Measurements from ENCODE around the gene DIDO1.

Gene DIDO1

DNA sequence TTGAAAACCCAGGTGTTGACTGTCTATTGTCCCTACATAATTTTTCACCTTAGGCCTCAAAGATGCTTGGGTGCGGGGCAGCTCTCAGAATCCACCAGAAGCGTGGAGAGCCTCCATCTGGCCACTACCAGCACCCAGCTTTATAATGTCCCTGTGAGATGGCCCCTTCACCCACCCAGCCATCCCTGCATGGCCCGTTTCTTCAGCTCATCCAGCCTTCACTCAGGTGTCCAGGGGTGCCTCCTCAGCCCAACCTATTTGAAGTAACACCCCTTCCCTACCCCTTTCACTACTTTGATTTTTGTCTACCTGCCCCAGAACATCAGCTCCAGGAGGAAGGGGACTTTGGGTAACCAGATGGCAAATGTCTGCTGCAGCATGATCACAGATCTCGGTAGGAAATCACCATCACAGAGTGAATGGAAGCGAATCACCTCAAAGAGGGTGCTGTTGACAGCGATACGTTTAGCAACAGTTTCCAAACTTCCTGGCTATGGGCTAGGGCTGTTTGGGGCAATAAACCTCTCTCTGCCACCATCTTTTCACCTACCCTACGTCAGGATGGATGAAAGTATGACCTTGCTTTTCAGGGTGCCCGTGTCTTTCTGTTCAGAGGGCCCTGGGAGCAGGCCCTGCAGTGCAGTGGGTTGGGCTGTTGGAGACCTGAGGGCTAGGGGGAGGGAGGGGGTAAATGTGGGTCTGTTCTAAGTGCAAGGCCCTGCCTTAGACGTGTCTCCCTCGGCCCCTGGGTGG lies 25.0 kb upstream of the DIDO1 start:
- Histone ChIP-seq H3K4me2 (ENCODE audit: low read length) (no peak overlapping the region), H3K79me2 (ENCODE audit: control insufficient read depth, insufficient read depth, low read length, poor library complexity) (no peaks in the 10 kb centered on the region), H3K9me3 (ENCODE audit: insufficient read depth, low read depth, low read length) (peaks cover 5% of the 10 kb centered on the region), H3K36me3 (ENCODE audit: control insufficient read depth in 1 of 2, insufficient read depth in 2 of 2, low read length in 2 of 2) (peaks cover 26 to 37% of the 10 kb centered on the region in 2 experiments), H3K27ac (ENCODE audit: low read depth, low read length) (no peak overlapping the region), H2BK120ac (ENCODE audit: insufficient read depth, low read length, poor library complexity) (no peak overlapping the region), H3K4ac (ENCODE audit: low read depth, low read length) (no peak overlapping the region), H2AK5ac (ENCODE audit: low read length) (no peak overlapping the region), H4K8ac (ENCODE audit: low read depth, low read length) (no peak overlapping the region), H3K23ac (ENCODE audit: low read length) (no peak overlapping the region), H3K18ac (ENCODE audit: low read length) (no peak overlapping the region), H4K12ac (ENCODE audit: low read depth, low read length) (no peak overlapping the region), H3K27me3 (ENCODE audit: insufficient read depth, low read length) (no peaks in the 10 kb centered on the region), H3K4me3 (ENCODE audit: low read depth, low read length) (no peak overlapping the region), H2BK12ac (ENCODE audit: low read length) (no peak overlapping the region), H3K9ac (ENCODE audit: low read length) (no peak overlapping the region), H3K4me1 (ENCODE audit: control insufficient read depth in 1 of 2, insufficient read depth in 2 of 2, low read length in 2 of 2) (peaks cover 13 to 18% of the 10 kb centered on the region in 2 experiments), H2AFZ (ENCODE audit: insufficient read depth, low read length, poor library complexity) (no peak overlapping the region), H4K91ac (ENCODE audit: low read depth, low read length) (no peak overlapping the region), H3K14ac (ENCODE audit: low read length) (no peak overlapping the region), H3K79me1 (ENCODE audit: low read length) (no peaks in the 10 kb centered on the region), H2BK5ac (ENCODE audit: low read depth, low read length, poor library complexity) (no peak overlapping the region)
- WGBS (ENCODE audit: extremely low coverage, insufficient coverage, insufficient read length): no CpG with 5 or more reads among the region's 11 CpGs
- no peak for DNase-seq

DNA sequence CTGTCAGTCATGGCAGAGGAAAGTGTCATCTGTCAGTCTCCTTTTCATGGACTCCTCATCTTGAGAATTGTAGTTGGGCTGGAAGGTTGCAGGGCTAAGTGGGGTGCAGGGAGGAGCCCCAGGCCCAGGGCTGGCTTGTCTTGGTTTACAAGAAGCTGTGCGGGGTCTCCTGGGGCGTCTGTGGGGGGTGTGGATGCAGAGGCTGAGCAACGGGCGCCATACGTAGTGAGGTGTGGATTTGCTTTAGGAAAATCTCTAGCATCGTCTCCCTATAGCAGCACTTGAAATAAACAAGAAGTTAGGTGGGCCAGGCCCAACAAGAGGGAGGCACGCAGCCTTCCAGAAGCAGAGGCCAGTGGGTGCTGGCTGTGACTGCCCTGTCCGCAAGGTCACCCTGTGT lies 24.4 kb upstream of the DIDO1 start:
- Histone ChIP-seq H3K79me2 (ENCODE audit: control insufficient read depth, insufficient read depth, low read length, poor library complexity) (no peaks in the 10 kb centered on the region), H3K27ac (ENCODE audit: low read depth, low read length) (no peak overlapping the region), H2BK12ac (ENCODE audit: low read length) (no peak overlapping the region), H3K4ac (ENCODE audit: low read depth, low read length) (no peak overlapping the region), H4K91ac (ENCODE audit: low read depth, low read length) (no peak overlapping the region), H4K8ac (ENCODE audit: low read depth, low read length) (no peak overlapping the region), H3K4me3 (ENCODE audit: low read depth, low read length) (no peak overlapping the region), H3K9ac (ENCODE audit: low read length) (no peak overlapping the region), H3K9me3 (ENCODE audit: insufficient read depth, low read depth, low read length) (peaks cover 5% of the 10 kb centered on the region), H3K23ac (ENCODE audit: low read length) (no peak overlapping the region), H3K4me1 (ENCODE audit: control insufficient read depth in 1 of 2, insufficient read depth in 2 of 2, low read length in 2 of 2) (peaks cover 8 to 13% of the 10 kb centered on the region in 2 experiments), H3K18ac (ENCODE audit: low read length) (no peak overlapping the region), H3K79me1 (ENCODE audit: low read length) (no peaks in the 10 kb centered on the region), H3K4me2 (ENCODE audit: low read length) (no peak overlapping the region), H2AFZ (ENCODE audit: insufficient read depth, low read length, poor library complexity) (no peak overlapping the region), H2BK120ac (ENCODE audit: insufficient read depth, low read length, poor library complexity) (no peak overlapping the region), H2BK5ac (ENCODE audit: low read depth, low read length, poor library complexity) (no peak overlapping the region), H3K14ac (ENCODE audit: low read length) (no peak overlapping the region), H3K27me3 (ENCODE audit: insufficient read depth, low read length) (no peaks in the 10 kb centered on the region), H2AK5ac (ENCODE audit: low read length) (no peak overlapping the region), H3K36me3 (ENCODE audit: control insufficient read depth in 1 of 2, insufficient read depth in 2 of 2, low read length in 2 of 2) (peaks cover 32 to 42% of the 10 kb centered on the region in 2 experiments), H4K12ac (ENCODE audit: low read depth, low read length) (no peak overlapping the region)
- WGBS (ENCODE audit: extremely low coverage, insufficient coverage, insufficient read length): no CpG with 5 or more reads among the region's 8 CpGs
- no peak for DNase-seq

- Histone ChIP-seq H3K27ac (ENCODE audit: low read depth, low read length) (no peak overlapping the region), H4K12ac (ENCODE audit: low read depth, low read length) (no peak overlapping the region), H3K18ac (ENCODE audit: low read length) (no peak overlapping the region), H3K36me3 (ENCODE audit: control insufficient read depth in 1 of 2, insufficient read depth in 2 of 2, low read length in 2 of 2) (peaks cover 37 to 48% of the 10 kb centered on the region in 2 experiments), H2AK5ac (ENCODE audit: low read length) (no peak overlapping the region), H3K4ac (ENCODE audit: low read depth, low read length) (no peak overlapping the region), H2BK120ac (ENCODE audit: insufficient read depth, low read length, poor library complexity) (no peak overlapping the region), H3K27me3 (ENCODE audit: insufficient read depth, low read length) (no peaks in the 10 kb centered on the region), H4K8ac (ENCODE audit: low read depth, low read length) (no peak overlapping the region), H3K4me3 (ENCODE audit: low read depth, low read length) (no peak overlapping the region), H3K9me3 (ENCODE audit: insufficient read depth, low read depth, low read length) (peaks cover 5% of the 10 kb centered on the region), H4K91ac (ENCODE audit: low read depth, low read length) (no peak overlapping the region), H3K14ac (ENCODE audit: low read length) (no peak overlapping the region), H3K23ac (ENCODE audit: low read length) (no peak overlapping the region), H3K79me2 (ENCODE audit: control insufficient read depth, insufficient read depth, low read length, poor library complexity) (no peaks in the 10 kb centered on the region), H3K4me2 (ENCODE audit: low read length) (no peak overlapping the region), H3K79me1 (ENCODE audit: low read length) (no peaks in the 10 kb centered on the region), H3K4me1 (ENCODE audit: control insufficient read depth in 1 of 2, insufficient read depth in 2 of 2, low read length in 2 of 2) (peaks cover 5 to 10% of the 10 kb centered on the region in 2 experiments), H3K9ac (ENCODE audit: low read length) (no peak overlapping the region), H2BK12ac (ENCODE audit: low read length) (no peak overlapping the region), H2BK5ac (ENCODE audit: low read depth, low read length, poor library complexity) (no peak overlapping the region), H2AFZ (ENCODE audit: insufficient read depth, low read length, poor library complexity) (no peak overlapping the region)
- DNase-seq: no peak
- WGBS (ENCODE audit: extremely low coverage, insufficient coverage, insufficient read length): no CpG with 5 or more reads among the region's 12 CpGs
These were observed 23.7 kb upstream of the DIDO1 start for GRCh38 chr20:62949962-62950361.

DNA sequence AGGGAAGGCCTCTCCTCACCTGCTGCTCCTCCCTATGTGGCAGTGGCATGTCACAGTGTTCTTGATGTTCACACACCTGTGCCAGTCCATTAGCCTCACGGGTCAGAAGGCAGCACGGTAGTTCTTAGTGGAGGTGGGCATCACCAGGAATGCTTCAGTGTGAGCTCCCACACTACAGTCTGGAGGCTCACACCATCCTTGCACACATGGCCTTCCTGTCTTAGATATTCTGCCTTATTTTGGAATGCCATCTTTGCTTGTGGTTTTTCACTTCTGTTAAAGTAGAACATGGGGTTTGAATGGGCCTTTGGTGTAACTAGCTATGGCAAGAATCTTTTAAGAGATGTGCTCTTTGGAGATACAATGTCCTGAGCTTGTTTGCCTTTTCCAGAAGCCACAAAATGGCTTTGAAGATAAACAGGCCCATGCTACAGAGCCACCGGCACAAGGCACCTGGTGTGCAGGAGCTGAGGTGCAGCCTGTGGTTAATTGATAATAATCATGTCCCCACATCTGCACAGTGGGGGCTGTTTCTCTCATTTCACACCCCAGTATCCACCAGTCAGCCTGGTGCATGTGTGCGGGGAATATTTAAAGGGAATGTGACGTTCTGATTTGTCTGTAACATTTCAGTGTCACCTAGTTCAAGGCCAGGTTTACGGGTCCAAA lies 23.0 kb upstream of the DIDO1 start:
- peaks cover 42 to 54% of the 10 kb centered on the region in 2 experiments for H3K36me3 ChIP-seq (ENCODE audit: control insufficient read depth in 1 of 2, insufficient read depth in 2 of 2, low read length in 2 of 2)
- no peak overlapping the region for H2AK5ac ChIP-seq (ENCODE audit: low read length)
- H3K14ac ChIP-seq (ENCODE audit: low read length): no peak overlapping the region
- H2AFZ ChIP-seq (ENCODE audit: insufficient read depth, low read length, poor library complexity): no peak overlapping the region
- no peaks in the 10 kb centered on the region for H3K79me1 ChIP-seq (ENCODE audit: low read length)
- no peak overlapping the region for H2BK120ac ChIP-seq (ENCODE audit: insufficient read depth, low read length, poor library complexity)
- H3K4me1 ChIP-seq (ENCODE audit: control insufficient read depth in 1 of 2, insufficient read depth in 2 of 2, low read length in 2 of 2): peaks cover 5 to 7% of the 10 kb centered on the region in 2 experiments
- H3K4me2 ChIP-seq (ENCODE audit: low read length): no peak overlapping the region
- H3K27me3 ChIP-seq (ENCODE audit: insufficient read depth, low read length): no peaks in the 10 kb centered on the region
- no peak overlapping the region for H3K4me3 ChIP-seq (ENCODE audit: low read depth, low read length)
- no peak for DNase-seq
- H3K27ac ChIP-seq (ENCODE audit: low read depth, low read length): no peak overlapping the region
- no peak overlapping the region for H3K18ac ChIP-seq (ENCODE audit: low read length)
- H4K12ac ChIP-seq (ENCODE audit: low read depth, low read length): no peak overlapping the region
- no peak overlapping the region for H3K9ac ChIP-seq (ENCODE audit: low read length)
- H3K4ac ChIP-seq (ENCODE audit: low read depth, low read length): no peak overlapping the region
- WGBS (ENCODE audit: extremely low coverage, insufficient coverage, insufficient read length): no CpG with 5 or more reads among the region's 6 CpGs
- H3K79me2 ChIP-seq (ENCODE audit: control insufficient read depth, insufficient read depth, low read length, poor library complexity): no peaks in the 10 kb centered on the region
- H4K91ac ChIP-seq (ENCODE audit: low read depth, low read length): no peak overlapping the region
- no peak overlapping the region for H3K23ac ChIP-seq (ENCODE audit: low read length)
- no peak overlapping the region for H2BK5ac ChIP-seq (ENCODE audit: low read depth, low read length, poor library complexity)
- H3K9me3 ChIP-seq (ENCODE audit: insufficient read depth, low read depth, low read length): peaks cover 5% of the 10 kb centered on the region
- no peak overlapping the region for H2BK12ac ChIP-seq (ENCODE audit: low read length)
- H4K8ac ChIP-seq (ENCODE audit: low read depth, low read length): no peak overlapping the region
